ENCODE data around the gene POLH.
"Not testable (repeated sequence)": the region's sequence is repeated elsewhere in the genome, so short reads cannot be mapped to it uniquely, and the experiment has no call there.

Gene POLH

GRCh38 chr6:43630980-43631619 lies 55.1 kb downstream of the POLH start:
- no peak for DNase-seq (ENCODE audit: low spot score)

GRCh38 chr6:43633002-43633401 lies 57.0 kb downstream of the POLH start:
- DNase-seq (ENCODE audit: low spot score), result not testable (repeated sequence)

GRCh38 chr6:43634702-43635303 lies 58.8 kb downstream of the POLH start:
- no peak for DNase-seq (ENCODE audit: low spot score)

- peak; percentile 77 for DNase-seq (ENCODE audit: low spot score)
These were observed 59.7 kb downstream of the POLH start, which contains the start of gene MAD2L1BP for GRCh38 chr6:43635387-43636307. Gene MAD2L1BP, plus strand, starts transcription at chr6:43635840. Its CDS starts 36 bp downstream, at chr6:43635876.

GRCh38 chr6:43636308-43636659 lies 60.3 kb downstream of the POLH start:
- peak; percentile 12 for DNase-seq (ENCODE audit: low spot score)

- DNase-seq (ENCODE audit: low spot score), result no peak
These were observed 64.2 kb downstream of the POLH start for GRCh38 chr6:43639984-43640800.

GRCh38 chr6:43644940-43645612 lies 69.1 kb downstream of the POLH start, which contains the start of gene RSPH9:
Gene RSPH9, plus strand, starts transcription at chr6:43645036. Its CDS starts 63 bp downstream, at chr6:43645099.
- peak; percentile 73 for DNase-seq (ENCODE audit: low spot score)

GRCh38 chr6:43645613-43645964 lies 69.6 kb downstream of the POLH start:
- DNase-seq (ENCODE audit: low spot score), result no peak

GRCh38 chr6:43647613-43648012 lies 71.6 kb downstream of the POLH start:
- no peak for DNase-seq (ENCODE audit: low spot score)

- no peak for DNase-seq (ENCODE audit: low spot score)
These were observed 72.3 kb downstream of the POLH start for GRCh38 chr6:43648248-43648647.

GRCh38 chr6:43652822-43653221 lies 76.8 kb downstream of the POLH start:
- not testable (repeated sequence) for DNase-seq (ENCODE audit: low spot score)

- no peak for DNase-seq (ENCODE audit: low spot score)
These were observed 81.3 kb downstream of the POLH start for GRCh38 chr6:43657221-43657802.

- no peak for DNase-seq (ENCODE audit: low spot score)
These were observed 82.2 kb downstream of the POLH start for GRCh38 chr6:43658161-43658560.

- not testable (repeated sequence) for DNase-seq (ENCODE audit: low spot score)
These were observed 87.0 kb downstream of the POLH start for GRCh38 chr6:43662948-43663347.

Measured in AG08395 (cell line).